Posterior vena cava (tissue), 2 donors: Measurements from ENCODE around the gene OR13D1. TPM values are rescaled to one million over a fixed set of nuclear protein-coding genes. Genes with fewer than 3 reads are reported as not detected.
"Not testable (repeated sequence)": the region's sequence is repeated elsewhere in the genome, so short reads cannot be mapped to it uniquely, and the experiment has no call there.

ENCODE experiments used
- DNase-seq: peaks from one replicate; pipeline ENCODE4 v3.0.0-alpha.2; 2020; ENCODE audit warnings: low spot score
- intact Hi-C, 2 donors: fragments of 100-400 bp; cut with DNase I; formaldehyde crosslinking; loops; one replicate each; pipeline versions ENCODE4 v1.14.1 to v1.14.2; 2022 to 2023
- long read RNA-seq, 2 donors: library from polyadenylated mRNA; unstranded; transcript quantifications; one replicate each; pipeline ENCODE4 v2.0.0, GENCODE V29; 2020 to 2021
- total RNA-seq, 2 donors: library from RNA; stranded (reverse); fragmentation: NEBNext Ultra II Directional; extraction: Animal tissue kit (Norgen Biotek cat#: 25700); gene quantifications; one replicate each; pipeline ENCODE4 v1.2.1, GENCODE V29; 2021
- donor health status: DM: yes; HTN: yes; CAD: no.
- donor health status: DM: yes; HTN: yes; CAD: no.

Gene OR13D1
- not detected for total RNA-seq
- long read RNA-seq, donor 1: 0 reads
- long read RNA-seq, donor 2: 0 reads

GRCh38 chr9:104694218-104694617, at the start of gene OR13D1:
Gene OR13D1 (plus strand): TSS chr9:104694518. CDS start chr9:104694518, 0 bp downstream.
- no peak for DNase-seq
- intact Hi-C loops: no loop called here

GRCh38 chr9:104658496-104659195, 35.7 kb upstream of the OR13D1 start:
- intact Hi-C loops: no loop called here
- DNase-seq: no peak

- intact Hi-C loops: no loop called here
- DNase-seq: no peak
Measured at GRCh38 chr9:104675611-104676010, 18.7 kb upstream of the OR13D1 start.

- DNase-seq: no peak
- intact Hi-C loops: no loop called here
Measured at GRCh38 chr9:104682642-104683041, 11.7 kb upstream of the OR13D1 start.

GRCh38 chr9:104686081-104686480, 8.2 kb upstream of the OR13D1 start:
- no peak for DNase-seq
- intact Hi-C loops: no loop called here

- DNase-seq: no peak
- intact Hi-C loops: no loop called here
Measured at GRCh38 chr9:104700306-104700705, 6.0 kb downstream of the OR13D1 start.

GRCh38 chr9:104708737-104709136, 14.4 kb downstream of the OR13D1 start:
- DNase-seq, intact Hi-C loops: not testable (repeated sequence)

- no peak for DNase-seq
Measured at GRCh38 chr9:104711604-104712003, 17.3 kb downstream of the OR13D1 start.

GRCh38 chr9:104725014-104725413, 30.7 kb downstream of the OR13D1 start:
- intact Hi-C loops: no loop called here

More at GRCh38 chr9:104711604-104712003, 17.3 kb downstream of the OR13D1 start:
- intact Hi-C loops: no loop called here

GRCh38 chr9:104738452-104738851, 44.1 kb downstream of the OR13D1 start:
- intact Hi-C loops: no loop called here
- DNase-seq: no peak

More at GRCh38 chr9:104725014-104725413, 30.7 kb downstream of the OR13D1 start:
- DNase-seq: no peak

GRCh38 chr9:104740621-104741020, 46.3 kb downstream of the OR13D1 start:
- intact Hi-C loops: no loop called here
- DNase-seq: no peak

- DNase-seq: no peak
- intact Hi-C loops: no loop called here
Measured at GRCh38 chr9:104743376-104743985, 49.2 kb downstream of the OR13D1 start.

Other genes starting within 250 kb of the OR13D1 start
- not detected for gene OR13F1, start 190.3 kb upstream of the OR13D1 start, total RNA-seq
- gene OR13C4, start 167.3 kb upstream of the OR13D1 start, total RNA-seq: not detected
- gene OR13C3, start 157.7 kb upstream of the OR13D1 start, total RNA-seq: not detected
- not detected for gene OR13C8, start 125.3 kb upstream of the OR13D1 start, total RNA-seq
- gene OR13C5, start 95.1 kb upstream of the OR13D1 start, total RNA-seq: not detected
- gene OR13C2, start 88.9 kb upstream of the OR13D1 start, total RNA-seq: not detected
- gene OR13C9, start 76.3 kb upstream of the OR13D1 start, total RNA-seq: not detected
- 10 to 100 TPM; 28.2 to 28.3 TPM for gene NIPSNAP3A, start 53.2 kb downstream of the OR13D1 start, total RNA-seq
- 1 to 10 TPM; 4.3 to 6.2 TPM for gene NIPSNAP3B, start 69.6 kb downstream of the OR13D1 start, total RNA-seq
- 10 to 100 TPM; 23.5 to 32.9 TPM for gene ABCA1, start 233.6 kb downstream of the OR13D1 start, total RNA-seq